HPDE6-E6E7 (cell line): ENCODE results near the gene DVL1.
"Not testable (repeated sequence)": the region's sequence is repeated elsewhere in the genome, so short reads cannot be mapped to it uniquely, and the experiment has no call there.

ENCODE experiments used
- DNase-seq: peaks from one replicate; pipeline ENCODE4 v3.0.0; 2011; ENCODE audit warnings: missing footprints; ENCODE audit errors: extremely low spot score

The DVL1 gene

GRCh38 chr1:1349256-1350012 is at the start of gene DVL1:
Gene DVL1, minus strand, starts transcription at chr1:1349418. Its CDS starts 353 bp downstream, at chr1:1349065.
- DNase-seq: no peak

GRCh38 chr1:1398677-1399186 is 49.5 kb upstream of the DVL1 start:
- no peak for DNase-seq

GRCh38 chr1:1397839-1398523 is 48.8 kb upstream of the DVL1 start:
- no peak for DNase-seq

GRCh38 chr1:1395166-1395565 is 45.9 kb upstream of the DVL1 start:
- DNase-seq: no peak

GRCh38 chr1:1394116-1394515 is 44.9 kb upstream of the DVL1 start:
- DNase-seq: no peak

GRCh38 chr1:1393428-1393827 is 44.2 kb upstream of the DVL1 start:
- no peak for DNase-seq

- DNase-seq: no peak
Measured at GRCh38 chr1:1393014-1393413, 43.8 kb upstream of the DVL1 start.

GRCh38 chr1:1391225-1391624 is 42.0 kb upstream of the DVL1 start:
- DNase-seq: no peak

- no peak for DNase-seq
Measured at GRCh38 chr1:1390675-1391074, 41.5 kb upstream of the DVL1 start.

- DNase-seq: no peak
Measured at GRCh38 chr1:1388078-1388472, 38.9 kb upstream of the DVL1 start.

- no peak for DNase-seq
Measured at GRCh38 chr1:1387098-1388077, 38.2 kb upstream of the DVL1 start.

GRCh38 chr1:1385931-1386330 is 36.7 kb upstream of the DVL1 start:
- no peak for DNase-seq

- not testable (repeated sequence) for DNase-seq
Measured at GRCh38 chr1:1385339-1385738, 36.1 kb upstream of the DVL1 start.

GRCh38 chr1:1381294-1381693 is 32.1 kb upstream of the DVL1 start:
- no peak for DNase-seq

- no peak for DNase-seq
Measured at GRCh38 chr1:1380860-1381259, 31.6 kb upstream of the DVL1 start.

GRCh38 chr1:1377540-1378205 is 28.5 kb upstream of the DVL1 start:
- DNase-seq: no peak

- DNase-seq: no peak
Measured at GRCh38 chr1:1376551-1377226, 27.5 kb upstream of the DVL1 start.

- peak; percentile 98 for DNase-seq
Measured at GRCh38 chr1:1374929-1375662, 25.9 kb upstream of the DVL1 start, which contains the start of gene AURKAIP1. Gene AURKAIP1, minus strand, starts transcription at chr1:1375207. Its CDS starts 451 bp downstream, at chr1:1374756.

GRCh38 chr1:1374589-1374928 is 25.3 kb upstream of the DVL1 start:
- no peak for DNase-seq
